Gastrocnemius medialis (tissue), 4 donors: ENCODE data around the gene ABCC10. TPM values are rescaled to one million over a fixed set of nuclear protein-coding genes. Genes with fewer than 3 reads are reported as not detected.

Source experiments
- ATAC-seq, 2 donors: fragments of 150-250 bp; one replicate each; pipeline ENCODE4 v1.9.1; 2016
- DNase-seq, 2 donors: peaks; one replicate each; pipeline ENCODE4 v3.0.0-alpha.2; 2019
- H3K27ac ChIP-seq, 4 donors: fragments of 200-600 bp; sonication (generic); 1 replicate in 1 of 4; 2 replicates in 3 of 4; pipeline ENCODE4 v1.5.1; 2016 to 2018; ENCODE audit warnings: mild to moderate bottlenecking in 2 of 4, moderate library complexity in 1 of 4
- H3K27me3 ChIP-seq, 3 donors: fragments of 200-600 bp; sonication (generic) in 2 of 3; 1 replicate in 1 of 3; 2 replicates in 2 of 3; pipeline versions ENCODE4 v1.5.1 to v1.6.0; 2016 to 2019; ENCODE audit warnings: mild to moderate bottlenecking in 1 of 3, moderate library complexity in 1 of 3
- H3K36me3 ChIP-seq, 2 donors: fragments of 200-600 bp; sonication (generic) in 1 of 2; one replicate each; pipeline ENCODE4 v1.5.1; 2017 to 2018
- H3K4me1 ChIP-seq, 2 donors: fragments of 200-600 bp; sonication (generic) in 1 of 2; one replicate each; pipeline ENCODE4 v1.5.1; 2016 to 2017; ENCODE audit warnings: mild to moderate bottlenecking in 2 of 2
- H3K4me3 ChIP-seq, 4 donors: fragments of 200-600 bp; sonication (generic) in 3 of 4; 1 replicate in 1 of 4; 2 replicates in 3 of 4; pipeline ENCODE4 v1.5.1; 2016 to 2019; ENCODE audit warnings: mild to moderate bottlenecking in 2 of 4
- H3K9me3 ChIP-seq, 3 donors: fragments of 200-600 bp; sonication (generic) in 2 of 3; 1 replicate in 1 of 3; 2 replicates in 2 of 3; pipeline ENCODE4 v1.5.1; 2016 to 2019
- CTCF ChIP-seq, 5 experiments: fragments of 450-650 bp in 3 of 5; fragments of 200-600 bp in 2 of 5; sonication (generic) in 2 of 5; IDR thresholded peaks in 4 of 5; conservative IDR thresholded peaks in 1 of 5; 1 replicate in 4 of 5; 2 replicates in 1 of 5; pipeline ENCODE4 v1.5.1; 2016 to 2019; ENCODE audit warnings: antibody characterized with exemption in 5 of 5, mild to moderate bottlenecking in 3 of 5, moderate library complexity in 3 of 5
- POLR2A ChIP-seq, 2 donors: fragments of 450-650 bp; IDR thresholded peaks; one replicate each; pipeline ENCODE4 v1.6.1; 2017; ENCODE audit warnings: antibody characterized with exemption in 2 of 2, mild to moderate bottlenecking in 2 of 2, moderate library complexity in 2 of 2
- in situ Hi-C, 4 donors: fragments of 200-750 bp; cut with MboI; loops; one replicate each; pipeline versions ENCODE4 v1.15.0 to v1.8.0; 2017; ENCODE audit warnings: low sequenced_read_pairs in 4 of 4
- intact Hi-C: fragments of 100-400 bp; cut with DNase I; formaldehyde crosslinking; loops from one replicate; pipeline ENCODE4 v1.15.1; 2023; ENCODE audit warnings: low total_unique reads
- total RNA-seq, 4 donors: library from RNA; depleted of rRNA; stranded (reverse); fragments of >200 nt; gene quantifications; one replicate each; pipeline versions ENCODE4 v1.1.0 to v1.2.3, GENCODE V29; 2016

Gene ABCC10
- total RNA-seq, 4 donors from 2014 or later, result 5.3 to 11.8 (median 8.6) TPM

- DNase-seq (no peak), ATAC-seq (no peak)
- Histone ChIP-seq H3K4me3 (no peak overlapping the region), H3K27ac (no peak overlapping the region), H3K36me3 (peaks cover 0 to 50% of the 10 kb centered on the region in 2 donors), H3K4me1 (peaks cover 3 to 7% of the 10 kb centered on the region in 2 donors), H3K27me3 (peaks cover 7 to 15% (median 14%) of the 10 kb centered on the region in 3 donors), H3K9me3 (no peaks in the 10 kb centered on the region)
- intact Hi-C loops, result no loop called here
- in situ Hi-C loops, result loop anchor here in 2 of 4 donors (10.0 kb wide), 1 partner anchor 53 kb away; no protein-coding TSS in a partner anchor
- TF ChIP-seq POLR2A (IDR thresholded peaks at IDR 0.05) (no peak), CTCF (IDR thresholded peaks at IDR 0.05 in 4 of 5, conservative IDR thresholded peaks at IDR 0.05 in 1 of 5) (no peak)
Measured at GRCh38 chr6:43451348-43451747, 24.0 kb downstream of the ABCC10 start.

GRCh38 chr6:43451939-43452338 lies 24.6 kb downstream of the ABCC10 start:
- H3K27me3 ChIP-seq, result peaks cover 13 to 21% (median 20%) of the 10 kb centered on the region in 3 donors
- H3K4me3 ChIP-seq, result no peak overlapping the region
- in situ Hi-C loops, result loop anchor here in 2 of 4 donors (10.0 kb wide), 1 partner anchor 53 kb away; no protein-coding TSS in a partner anchor
- no peak for ATAC-seq
- H3K27ac ChIP-seq, result no peak overlapping the region
- TF ChIP-seq POLR2A (IDR thresholded peaks at IDR 0.05), result no peak
- TF ChIP-seq CTCF (IDR thresholded peaks at IDR 0.05 in 4 of 5, conservative IDR thresholded peaks at IDR 0.05 in 1 of 5), result no peak
- peaks cover 3 to 7% of the 10 kb centered on the region in 2 donors for H3K4me1 ChIP-seq
- H3K9me3 ChIP-seq, result no peaks in the 10 kb centered on the region
- intact Hi-C loops, result no loop called here
- DNase-seq, result no peak
- H3K36me3 ChIP-seq, result peaks cover 0 to 47% of the 10 kb centered on the region in 2 donors

- Histone ChIP-seq H3K4me3 (no peak overlapping the region), H3K36me3 (peaks cover 0 to 38% of the 10 kb centered on the region in 2 donors), H3K27me3 (peaks cover 17 to 31% (median 28%) of the 10 kb centered on the region in 3 donors), H3K27ac (no peak overlapping the region), H3K9me3 (no peaks in the 10 kb centered on the region), H3K4me1 (peaks cover 3 to 7% of the 10 kb centered on the region in 2 donors)
- ATAC-seq (no peak), DNase-seq (no peak)
- TF ChIP-seq POLR2A (IDR thresholded peaks at IDR 0.05) (no peak), CTCF (IDR thresholded peaks at IDR 0.05 in 4 of 5, conservative IDR thresholded peaks at IDR 0.05 in 1 of 5) (no peak)
- intact Hi-C loops (no loop called here), in situ Hi-C loops (loop anchor here in 2 of 4 donors (10.0 kb wide), 1 partner anchor 52 kb away; no protein-coding TSS in a partner anchor)
Measured at GRCh38 chr6:43452896-43453295, 25.6 kb downstream of the ABCC10 start.

GRCh38 chr6:43453831-43454230 lies 26.5 kb downstream of the ABCC10 start:
- in situ Hi-C loops (loop anchor here in 2 of 4 donors (10.0 kb wide), 1 partner anchor 51 kb away; no protein-coding TSS in a partner anchor), intact Hi-C loops (loop anchor here (1.0 kb wide), 2 partner anchors 42 to 52 kb away; no protein-coding TSS in a partner anchor)
- no peak for ATAC-seq
- no peaks in the 10 kb centered on the region for H3K9me3 ChIP-seq
- H3K4me3 ChIP-seq, result no peak overlapping the region
- H3K36me3 ChIP-seq, result peaks cover 0 to 29% of the 10 kb centered on the region in 2 donors
- peaks cover 23 to 38% (median 32%) of the 10 kb centered on the region in 3 donors for H3K27me3 ChIP-seq
- H3K4me1 ChIP-seq, result peaks cover 3 to 7% of the 10 kb centered on the region in 2 donors
- DNase-seq, result no peak
- H3K27ac ChIP-seq, result no peak overlapping the region
- TF ChIP-seq CTCF (IDR thresholded peaks at IDR 0.05 in 4 of 5, conservative IDR thresholded peaks at IDR 0.05 in 1 of 5) (no peak), POLR2A (IDR thresholded peaks at IDR 0.05) (no peak)
